ENCODE results near the gene ZNF385B.

The ZNF385B gene

DNA sequence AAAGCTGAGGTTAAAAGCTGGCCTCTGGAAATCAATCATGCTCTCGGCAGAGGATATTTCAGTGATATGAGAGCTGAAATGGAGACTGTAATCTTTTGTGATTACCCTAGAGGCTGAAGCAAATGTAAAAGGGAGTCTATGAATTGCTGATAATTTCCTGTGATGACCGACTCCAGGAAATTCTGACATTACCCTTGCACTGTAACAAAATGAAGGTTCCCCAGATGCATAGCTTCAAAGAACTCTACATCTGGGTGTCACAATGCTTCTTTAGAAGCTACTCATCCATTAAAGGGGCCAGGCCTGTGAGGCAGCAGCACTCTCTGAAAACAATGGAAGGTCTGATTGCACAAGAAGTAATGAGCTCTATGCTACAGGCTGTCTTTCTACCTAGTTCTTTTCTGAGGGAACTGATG lies 328.5 kb downstream of the ZNF385B start:
- Mint-ChIP-seq H3K4me1 (ENCODE audit: low read depth) (no peaks in the 10 kb centered on the region), H3K4me3 (no peak overlapping the region), H3K36me3 (ENCODE audit: low read depth) (no peaks in the 10 kb centered on the region), H3K27me3 (ENCODE audit: low read depth) (no peaks in the 10 kb centered on the region), H3K9me3 (no peaks in the 10 kb centered on the region), H3K27ac (no peak overlapping the region)

DNA sequence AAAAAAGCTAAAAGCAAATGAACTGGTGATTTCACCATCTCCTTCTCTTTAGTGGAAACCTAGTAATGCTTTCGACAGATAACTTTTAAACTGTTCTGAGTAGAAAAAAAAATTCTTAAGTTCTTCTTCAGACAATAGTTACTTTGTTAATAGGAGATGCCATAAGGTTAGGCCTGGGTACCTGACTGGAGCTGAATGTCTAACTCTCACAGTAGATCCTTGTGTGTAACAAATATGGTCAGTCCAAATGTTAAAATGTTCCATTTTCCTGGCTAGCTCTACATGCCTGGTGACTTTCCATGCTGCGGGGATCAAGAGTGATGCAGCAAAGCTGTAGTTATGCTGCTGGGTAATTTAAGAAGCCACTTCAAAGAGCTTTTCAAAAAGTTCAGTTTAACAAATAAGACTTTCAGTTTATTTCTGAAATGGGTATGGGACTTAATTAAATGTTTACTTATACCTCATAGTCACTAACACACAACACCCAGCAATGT lies 332.8 kb downstream of the ZNF385B start:
- no peaks in the 10 kb centered on the region for H3K9me3 Mint-ChIP-seq
- no peak overlapping the region for H3K4me3 Mint-ChIP-seq
- no peaks in the 10 kb centered on the region for H3K4me1 Mint-ChIP-seq (ENCODE audit: low read depth)
- no peaks in the 10 kb centered on the region for H3K36me3 Mint-ChIP-seq (ENCODE audit: low read depth)
- H3K27me3 Mint-ChIP-seq (ENCODE audit: low read depth), result no peaks in the 10 kb centered on the region
- no peak overlapping the region for H3K27ac Mint-ChIP-seq

DNA sequence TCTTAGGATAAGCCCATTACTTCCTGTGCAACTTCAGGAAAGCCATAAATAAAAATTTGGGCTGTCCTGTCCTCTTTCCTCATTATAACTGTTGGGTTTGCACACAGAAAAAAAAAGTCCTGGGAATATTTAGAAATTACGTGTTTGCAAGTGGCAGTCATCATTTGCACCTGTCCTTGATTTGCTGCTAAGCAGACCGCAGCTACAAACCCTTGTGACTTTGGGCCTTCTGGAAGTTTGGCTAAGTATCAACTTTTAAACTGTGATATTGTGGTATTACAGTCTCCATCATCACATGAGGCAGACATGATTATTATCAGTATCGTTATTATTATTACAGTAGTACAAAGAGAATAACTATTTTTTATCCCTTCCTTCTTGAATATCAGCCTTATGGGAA lies 336.1 kb downstream of the ZNF385B start:
- H3K36me3 Mint-ChIP-seq (ENCODE audit: low read depth), result no peaks in the 10 kb centered on the region
- H3K4me1 Mint-ChIP-seq (ENCODE audit: low read depth), result no peaks in the 10 kb centered on the region
- no peaks in the 10 kb centered on the region for H3K9me3 Mint-ChIP-seq
- H3K27me3 Mint-ChIP-seq (ENCODE audit: low read depth), result no peaks in the 10 kb centered on the region
- H3K27ac Mint-ChIP-seq, result no peak overlapping the region
- no peak overlapping the region for H3K4me3 Mint-ChIP-seq

DNA sequence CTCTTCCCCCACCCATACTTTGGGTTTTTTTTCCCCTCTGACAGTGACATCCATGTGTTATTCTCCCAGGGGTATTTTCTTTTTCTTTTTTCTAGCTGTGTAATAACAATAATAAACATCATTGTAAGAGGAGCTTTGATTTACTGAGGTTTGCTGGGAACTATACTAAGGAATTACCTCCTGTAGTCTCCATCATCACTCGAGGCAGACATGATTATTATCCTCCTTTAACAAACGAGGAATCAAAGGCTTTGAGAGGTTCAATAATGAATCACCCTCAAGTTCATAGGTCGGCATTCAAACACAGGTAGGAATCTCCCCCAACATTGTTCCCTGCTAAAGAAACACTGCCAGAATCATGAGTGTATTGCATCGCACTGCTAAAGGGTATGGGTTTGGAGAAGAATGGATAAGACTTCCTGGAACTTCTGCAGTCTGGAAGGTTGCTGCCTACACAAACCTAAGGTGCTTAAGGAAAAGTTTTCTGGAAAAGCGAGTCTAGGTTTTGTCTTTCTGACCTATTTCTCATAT lies 336.5 kb downstream of the ZNF385B start:
- Mint-ChIP-seq H3K4me3 (no peak overlapping the region), H3K27me3 (ENCODE audit: low read depth) (no peaks in the 10 kb centered on the region), H3K4me1 (ENCODE audit: low read depth) (no peaks in the 10 kb centered on the region), H3K36me3 (ENCODE audit: low read depth) (no peaks in the 10 kb centered on the region), H3K27ac (no peak overlapping the region), H3K9me3 (no peaks in the 10 kb centered on the region)

- Mint-ChIP-seq H3K27me3 (ENCODE audit: low read depth) (no peaks in the 10 kb centered on the region), H3K9me3 (no peaks in the 10 kb centered on the region), H3K4me1 (ENCODE audit: low read depth) (no peaks in the 10 kb centered on the region), H3K36me3 (ENCODE audit: low read depth) (no peaks in the 10 kb centered on the region), H3K4me3 (no peak overlapping the region), H3K27ac (no peak overlapping the region)
Observed at GRCh38 chr2:179521944-179522343, 339.5 kb downstream of the ZNF385B start.

DNA sequence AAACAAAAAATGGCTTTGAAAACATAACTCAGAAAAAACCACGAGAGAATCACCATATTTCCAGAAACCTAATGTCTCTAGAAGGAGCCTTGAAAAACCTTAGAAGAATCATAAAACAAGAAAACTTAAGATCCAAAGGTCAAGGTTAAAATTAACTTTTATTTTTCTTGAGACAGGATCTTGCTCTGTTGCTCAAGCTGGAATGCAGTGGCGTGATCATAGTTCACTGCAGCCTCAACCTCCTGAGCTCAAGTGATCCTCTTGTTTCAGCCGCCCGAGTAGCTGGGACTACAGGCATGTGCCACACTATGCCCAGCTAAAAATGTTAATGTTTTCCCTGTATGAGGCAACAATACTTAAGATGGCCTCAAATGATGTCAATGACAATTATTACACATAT lies 342.6 kb downstream of the ZNF385B start:
- Mint-ChIP-seq H3K4me3 (no peak overlapping the region), H3K9me3 (no peaks in the 10 kb centered on the region), H3K27me3 (ENCODE audit: low read depth) (no peaks in the 10 kb centered on the region), H3K4me1 (ENCODE audit: low read depth) (no peaks in the 10 kb centered on the region), H3K27ac (no peak overlapping the region), H3K36me3 (ENCODE audit: low read depth) (no peaks in the 10 kb centered on the region)

DNA sequence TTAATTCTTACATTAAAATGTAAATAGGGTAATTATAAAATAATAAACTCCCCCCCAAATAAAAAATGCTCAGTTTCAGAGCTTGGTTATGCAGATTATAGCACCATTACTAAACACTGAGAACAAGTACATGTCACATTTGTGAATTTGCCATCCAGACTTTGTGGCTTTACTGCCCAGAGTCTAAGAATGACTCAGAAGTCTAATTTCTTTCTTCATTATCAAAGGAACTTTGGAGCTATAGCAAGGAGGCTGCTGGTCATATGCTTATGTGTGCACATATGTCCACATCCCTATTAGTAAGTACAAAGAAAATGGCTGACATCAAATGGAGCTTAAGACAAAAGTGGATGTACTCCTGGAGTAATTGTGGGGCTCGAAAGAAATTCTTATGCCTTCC lies 348.2 kb downstream of the ZNF385B start:
- H3K4me1 Mint-ChIP-seq (ENCODE audit: low read depth), result no peaks in the 10 kb centered on the region
- H3K36me3 Mint-ChIP-seq (ENCODE audit: low read depth), result no peaks in the 10 kb centered on the region
- H3K27me3 Mint-ChIP-seq (ENCODE audit: low read depth), result no peaks in the 10 kb centered on the region
- H3K27ac Mint-ChIP-seq, result no peak overlapping the region
- no peaks in the 10 kb centered on the region for H3K9me3 Mint-ChIP-seq
- H3K4me3 Mint-ChIP-seq, result no peak overlapping the region

DNA sequence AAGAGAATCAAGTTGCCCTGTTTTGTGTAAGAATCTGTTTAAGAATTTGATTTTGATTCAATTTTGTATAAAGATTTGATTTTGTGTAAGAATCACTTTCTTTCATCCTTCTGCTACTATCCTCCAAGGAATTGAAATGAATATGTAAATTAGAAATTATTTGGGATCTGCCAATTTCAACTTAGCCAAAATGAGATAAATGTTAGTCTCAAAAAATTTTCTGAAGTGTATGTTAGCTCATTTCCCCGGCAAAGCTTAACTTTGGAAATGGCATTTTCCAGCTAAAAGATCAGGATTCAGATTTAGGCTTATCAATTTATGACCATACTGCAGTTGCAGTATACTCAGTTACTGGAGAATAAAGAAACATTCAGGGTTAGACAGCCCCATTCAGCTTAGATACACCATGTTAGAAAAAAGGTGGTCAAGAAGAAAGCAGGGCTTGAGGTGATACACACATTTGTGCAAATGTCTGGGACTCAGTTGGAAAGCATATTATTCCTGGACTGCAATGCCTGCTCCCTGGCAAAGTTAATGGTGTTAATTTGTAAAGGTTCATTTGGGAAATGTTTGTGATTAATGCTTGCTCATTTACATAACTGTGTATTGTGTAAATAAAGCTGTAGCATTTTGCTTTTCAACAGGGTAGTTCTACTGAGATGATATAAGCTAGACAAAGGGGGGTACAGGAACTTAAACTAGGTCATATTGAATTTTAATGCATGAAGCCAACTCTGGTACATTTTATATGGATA lies 349.0 kb downstream of the ZNF385B start:
- Mint-ChIP-seq H3K36me3 (ENCODE audit: low read depth) (no peaks in the 10 kb centered on the region), H3K4me3 (no peak overlapping the region), H3K4me1 (ENCODE audit: low read depth) (no peaks in the 10 kb centered on the region), H3K9me3 (no peaks in the 10 kb centered on the region), H3K27me3 (ENCODE audit: low read depth) (no peaks in the 10 kb centered on the region), H3K27ac (no peak overlapping the region)

DNA sequence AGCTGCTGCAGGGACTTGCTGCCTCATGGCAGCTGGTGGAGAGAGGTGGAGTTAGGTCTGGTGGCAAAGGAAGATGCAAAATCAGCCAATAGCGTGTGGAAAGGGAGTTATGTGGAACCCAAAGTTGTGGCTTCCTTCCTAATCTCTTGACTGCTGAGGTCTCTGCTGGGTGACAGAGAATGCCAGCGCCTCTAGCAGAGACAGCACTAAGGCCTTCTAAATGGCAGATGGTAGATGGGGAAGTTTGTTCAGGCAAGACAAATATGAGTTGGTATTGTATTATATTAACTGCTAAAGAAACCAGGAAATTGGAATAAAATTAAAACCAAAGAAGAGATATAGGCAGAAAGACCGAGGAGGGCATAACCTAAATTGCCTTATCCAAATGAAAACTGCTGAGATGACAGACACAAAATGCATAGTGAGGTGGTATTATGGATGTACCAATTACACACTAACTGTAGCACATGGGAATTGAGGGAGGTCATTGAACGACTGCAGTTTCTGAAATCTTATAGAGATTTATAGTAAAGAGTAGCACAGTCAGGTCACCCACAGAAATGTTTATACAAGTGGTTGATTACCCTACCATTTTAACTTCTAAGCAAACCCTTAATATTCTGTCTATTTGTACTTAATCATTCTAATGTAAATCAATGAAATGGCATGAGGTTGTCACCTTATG lies 350.2 kb downstream of the ZNF385B start:
- Mint-ChIP-seq H3K27ac (no peak overlapping the region), H3K36me3 (ENCODE audit: low read depth) (no peaks in the 10 kb centered on the region), H3K9me3 (no peaks in the 10 kb centered on the region), H3K4me3 (no peak overlapping the region), H3K27me3 (ENCODE audit: low read depth) (no peaks in the 10 kb centered on the region), H3K4me1 (ENCODE audit: low read depth) (no peaks in the 10 kb centered on the region)

- Mint-ChIP-seq H3K9me3 (no peaks in the 10 kb centered on the region), H3K36me3 (ENCODE audit: low read depth) (no peaks in the 10 kb centered on the region), H3K27me3 (ENCODE audit: low read depth) (no peaks in the 10 kb centered on the region), H3K4me1 (ENCODE audit: low read depth) (no peaks in the 10 kb centered on the region), H3K27ac (no peak overlapping the region), H3K4me3 (no peak overlapping the region)
Observed at GRCh38 chr2:179495315-179495714, 366.1 kb downstream of the ZNF385B start.

- H3K4me1 Mint-ChIP-seq (ENCODE audit: low read depth), result no peaks in the 10 kb centered on the region
- H3K36me3 Mint-ChIP-seq (ENCODE audit: low read depth), result no peaks in the 10 kb centered on the region
- no peaks in the 10 kb centered on the region for H3K27me3 Mint-ChIP-seq (ENCODE audit: low read depth)
- no peak overlapping the region for H3K27ac Mint-ChIP-seq
- no peaks in the 10 kb centered on the region for H3K9me3 Mint-ChIP-seq
- no peak overlapping the region for H3K4me3 Mint-ChIP-seq
Observed at GRCh38 chr2:179488563-179488962, 372.8 kb downstream of the ZNF385B start.

GRCh38 chr2:179487010-179487731 lies 374.2 kb downstream of the ZNF385B start:
- Mint-ChIP-seq H3K27me3 (ENCODE audit: low read depth) (no peaks in the 10 kb centered on the region), H3K4me1 (ENCODE audit: low read depth) (no peaks in the 10 kb centered on the region), H3K4me3 (no peak overlapping the region), H3K27ac (no peak overlapping the region), H3K9me3 (no peaks in the 10 kb centered on the region), H3K36me3 (ENCODE audit: low read depth) (no peaks in the 10 kb centered on the region)

DNA sequence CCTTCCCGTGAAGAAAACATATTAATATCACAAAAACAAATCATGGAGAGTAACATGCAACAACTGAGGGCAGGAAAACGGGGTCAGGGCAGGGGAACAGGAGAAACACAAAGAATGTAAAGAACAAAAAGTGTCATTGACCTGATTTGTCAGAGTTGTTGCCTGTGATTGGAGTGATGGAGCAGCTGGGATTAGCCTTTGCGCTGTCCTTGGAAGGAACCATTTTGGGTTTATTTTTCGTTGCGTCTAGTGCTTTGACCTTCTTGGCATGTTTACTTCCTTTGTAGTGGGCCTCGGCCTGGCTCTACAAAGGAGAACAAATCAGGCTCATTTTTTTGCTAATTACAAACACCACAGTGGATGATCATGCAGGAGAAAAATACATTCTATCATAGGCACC lies 378.3 kb downstream of the ZNF385B start:
- Mint-ChIP-seq H3K27me3 (ENCODE audit: low read depth) (no peaks in the 10 kb centered on the region), H3K4me1 (ENCODE audit: low read depth) (no peaks in the 10 kb centered on the region), H3K27ac (no peak overlapping the region), H3K36me3 (ENCODE audit: low read depth) (no peaks in the 10 kb centered on the region), H3K9me3 (no peaks in the 10 kb centered on the region), H3K4me3 (no peak overlapping the region)

DNA sequence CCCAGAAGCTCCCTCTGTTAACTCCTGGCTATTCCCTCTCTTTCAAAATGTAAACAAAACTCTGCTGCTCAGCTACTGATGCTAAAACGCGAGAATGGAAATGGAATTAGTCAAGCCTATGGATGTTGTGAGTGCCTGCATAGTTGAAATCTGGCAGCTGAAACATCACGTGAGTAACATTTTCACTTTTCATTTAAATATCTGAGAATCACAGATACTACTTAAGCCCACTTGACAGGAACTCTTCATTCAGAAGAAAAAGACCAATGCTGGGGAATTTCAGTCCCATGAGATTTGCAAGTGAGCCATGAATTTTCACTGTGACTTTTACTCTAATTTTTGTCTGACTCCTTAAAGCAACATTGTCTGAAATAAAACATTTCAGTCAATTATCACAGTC lies 381.5 kb downstream of the ZNF385B start:
- H3K4me1 Mint-ChIP-seq (ENCODE audit: low read depth), result no peaks in the 10 kb centered on the region
- H3K4me3 Mint-ChIP-seq, result no peak overlapping the region
- H3K9me3 Mint-ChIP-seq, result no peaks in the 10 kb centered on the region
- no peak overlapping the region for H3K27ac Mint-ChIP-seq
- no peaks in the 10 kb centered on the region for H3K36me3 Mint-ChIP-seq (ENCODE audit: low read depth)
- H3K27me3 Mint-ChIP-seq (ENCODE audit: low read depth), result no peaks in the 10 kb centered on the region

GRCh38 chr2:179478771-179479170 lies 382.6 kb downstream of the ZNF385B start:
- Mint-ChIP-seq H3K9me3 (no peaks in the 10 kb centered on the region), H3K4me1 (ENCODE audit: low read depth) (no peaks in the 10 kb centered on the region), H3K36me3 (ENCODE audit: low read depth) (no peaks in the 10 kb centered on the region), H3K4me3 (no peak overlapping the region), H3K27ac (no peak overlapping the region), H3K27me3 (ENCODE audit: low read depth) (no peaks in the 10 kb centered on the region)

Measured in T-helper 1 cell treated with Interleukin-12 subunit alpha and Interleukin-12 subunit beta and Interleukin-4 antibody, amounts not matched to agents 30 μg/mL and 1 μg/mL, for 36 hours (primary cell).